HepG2 (cell line): ENCODE measurements around the gene NUP153. TPM values are rescaled to one million over a fixed set of nuclear protein-coding genes. Genes with fewer than 3 reads are reported as not detected.

Experiments
- ATM ChIP-seq: fragments of 450-650 bp; IDR thresholded peaks from 2 replicates; pipeline ENCODE4 v1.7.1; 2017; ENCODE audit warnings: mild to moderate bottlenecking, borderline replicate concordance
- ETV5 ChIP-seq: IDR thresholded peaks from 2 replicates; pipeline ENCODE4 v1.6.1; 2018; ENCODE audit warnings: missing biosample characterization, missing genetic modification reagents, inconsistent platforms, borderline replicate concordance
- HOXA7 ChIP-seq: sonication (generic); formaldehyde crosslinking; IDR thresholded peaks from 2 replicates; pipeline ENCODE4 v1.8.1; 2022; ENCODE audit warnings: mild to moderate bottlenecking, missing genetic modification reagents, moderate library complexity
- IRF2 ChIP-seq: IDR thresholded peaks from 2 replicates; pipeline ENCODE4 v1.6.1; 2018; ENCODE audit warnings: missing genetic modification reagents, missing compliant biosample characterization
- NFRKB ChIP-seq: fragments of 450-650 bp; IDR thresholded peaks from 2 replicates; pipeline ENCODE4 v1.6.1; 2017
- NR2F6 ChIP-seq, 2 experiments: IDR thresholded peaks; 2 replicates each; pipeline ENCODE4 v1.6.1; 2016; ENCODE audit warnings: antibody characterized with exemption in 1 of 2, mild to moderate bottlenecking in 1 of 2
- SIX4 ChIP-seq: sonication (generic); formaldehyde crosslinking; IDR thresholded peaks from 2 replicates; pipeline ENCODE4 v1.4.0; 2020; ENCODE audit warnings: missing genetic modification reagents
- SNAPC2 ChIP-seq: sonication (generic); formaldehyde crosslinking; IDR thresholded peaks from 2 replicates; pipeline ENCODE4 v1.8.1; 2022; ENCODE audit warnings: mild to moderate bottlenecking, missing genetic modification reagents
- TRIM24 ChIP-seq: sonication (generic); formaldehyde crosslinking; IDR thresholded peaks from 2 replicates; pipeline ENCODE4 v1.8.0; 2022; ENCODE audit warnings: mild to moderate bottlenecking, missing genetic modification reagents
- ZBTB43 ChIP-seq: sonication (generic); formaldehyde crosslinking; conservative IDR thresholded peaks from 2 replicates; pipeline ENCODE4 v1.4.0; 2020; ENCODE audit warnings: missing genetic modification reagents
- ZFP37 ChIP-seq: sonication (generic); formaldehyde crosslinking; IDR thresholded peaks from 2 replicates; pipeline ENCODE4 v1.4.0; 2020; ENCODE audit warnings: missing genetic modification reagents, borderline replicate concordance
- ZNF10 ChIP-seq: sonication (generic); formaldehyde crosslinking; IDR thresholded peaks from 2 replicates; pipeline ENCODE4 v1.4.0; 2020; ENCODE audit warnings: mild to moderate bottlenecking, low read depth, missing genetic modification reagents, borderline replicate concordance
- ZNF251 ChIP-seq: sonication (generic); formaldehyde crosslinking; IDR thresholded peaks from 2 replicates; pipeline ENCODE4 v1.9.0; 2021; ENCODE audit warnings: mild to moderate bottlenecking, missing genetic modification reagents
- ZNF292 ChIP-seq: sonication (generic); formaldehyde crosslinking; IDR thresholded peaks from 2 replicates; pipeline ENCODE4 v1.8.1; 2022; ENCODE audit warnings: mild to moderate bottlenecking, low read depth, missing genetic modification reagents, borderline replicate concordance
- ZNF570 ChIP-seq: sonication (generic); formaldehyde crosslinking; IDR thresholded peaks from 2 replicates; pipeline ENCODE4 v1.4.0; 2020; ENCODE audit warnings: mild to moderate bottlenecking, missing genetic modification reagents, borderline replicate concordance
- ZNF678 ChIP-seq: sonication (generic); formaldehyde crosslinking; IDR thresholded peaks from 2 replicates; pipeline ENCODE4 v1.4.0; 2020; ENCODE audit warnings: mild to moderate bottlenecking, missing genetic modification reagents
- ZNF703 ChIP-seq: sonication (generic); formaldehyde crosslinking; IDR thresholded peaks from 2 replicates; pipeline ENCODE4 v1.5.1; 2020; ENCODE audit warnings: missing genetic modification reagents, mild to moderate bottlenecking, moderate library complexity, borderline replicate concordance
- ZNF790 ChIP-seq: sonication (generic); formaldehyde crosslinking; IDR thresholded peaks from 2 replicates; pipeline ENCODE4 v1.8.0; 2022; ENCODE audit warnings: missing genetic modification reagents, mild to moderate bottlenecking, borderline replicate concordance
- polyA plus RNA-seq, 8 experiments: library from polyadenylated mRNA; depleted of rRNA in 3 of 8; stranded (reverse) in 7 of 8; unstranded in 1 of 8; fragments of >200 nt; fragmentation: Illumina TruSeq in 4 of 8; extraction: Trizol in 4 of 8; gene quantifications; 2 replicates each; pipeline versions ENCODE4 v1.2.1 to v1.2.3, GENCODE V29; 2011 to 2016; ENCODE audit warnings: low read depth in 4 of 8, missing spikeins in 1 of 8, mixed read lengths in 1 of 8; ENCODE audit not compliant: insufficient read depth in 1 of 8
- total RNA-seq, 5 experiments: library from RNA; depleted of rRNA; stranded (reverse); fragments of >200 nt; fragmentation: Illumina TruSeq; extraction: Trizol; gene quantifications; 2 replicates each; pipeline ENCODE4 v1.2.3, GENCODE V29; 2016; ENCODE audit warnings: low read depth in 1 of 5
- TF ChIP-seq, protein P1 (sequence below): sonication (generic); formaldehyde crosslinking; IDR thresholded peaks from 2 replicates; pipeline ENCODE4 v1.5.1; 2020; ENCODE audit warnings: missing genetic modification reagents, mild to moderate bottlenecking, borderline replicate concordance
- TF ChIP-seq, protein P2 (sequence below): sonication (generic); formaldehyde crosslinking; IDR thresholded peaks from 2 replicates; pipeline ENCODE4 v1.9.0; 2021; ENCODE audit warnings: missing genetic modification reagents, mild to moderate bottlenecking, borderline replicate concordance

Gene NUP153
- total and polyA plus RNA-seq, 2 of the 13 experiments (the other 11 are each of a cell fraction or from before 2014, with no cell fraction given) = 29.8 to 55.2 TPM

DNA sequence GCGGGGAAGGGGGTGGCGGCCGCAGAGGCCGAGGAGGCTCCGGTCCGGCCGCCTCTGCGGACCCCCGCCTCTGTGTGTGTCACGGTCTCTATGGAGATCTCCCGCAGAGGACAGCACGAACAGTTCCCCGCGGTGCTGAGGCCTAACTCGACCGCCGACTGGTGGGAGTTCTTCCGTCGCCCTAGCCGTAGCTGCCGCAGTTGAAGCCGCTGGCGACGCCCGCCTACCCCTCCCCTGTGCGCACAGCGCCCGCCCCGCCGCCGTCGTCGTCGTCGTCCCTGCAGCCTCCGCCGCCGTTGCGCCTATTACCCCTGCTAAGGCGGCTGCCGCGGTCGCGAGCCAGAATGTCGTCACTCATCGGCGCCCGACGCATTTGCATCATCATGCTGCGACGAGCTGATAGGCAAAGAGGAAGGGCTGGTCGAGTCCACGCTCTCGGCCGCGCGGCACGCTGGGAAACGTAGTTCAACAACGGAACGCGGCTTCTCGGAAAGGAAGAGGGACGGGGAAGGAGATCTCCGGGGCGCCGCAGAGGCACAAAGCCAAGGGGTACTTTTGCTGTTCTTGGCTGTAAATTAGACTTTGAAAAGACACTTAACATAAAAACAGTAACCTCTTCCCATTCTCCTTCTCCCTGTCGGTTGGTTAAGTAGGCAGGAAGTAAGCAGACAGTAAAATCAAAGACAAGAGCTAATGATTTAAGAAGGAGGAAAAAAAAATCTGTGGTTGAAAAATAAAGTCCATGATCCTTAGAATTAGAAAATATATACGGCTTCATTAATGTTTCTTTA is at the start of gene NUP153 (continued):
- TF ChIP-seq, protein P1, sequence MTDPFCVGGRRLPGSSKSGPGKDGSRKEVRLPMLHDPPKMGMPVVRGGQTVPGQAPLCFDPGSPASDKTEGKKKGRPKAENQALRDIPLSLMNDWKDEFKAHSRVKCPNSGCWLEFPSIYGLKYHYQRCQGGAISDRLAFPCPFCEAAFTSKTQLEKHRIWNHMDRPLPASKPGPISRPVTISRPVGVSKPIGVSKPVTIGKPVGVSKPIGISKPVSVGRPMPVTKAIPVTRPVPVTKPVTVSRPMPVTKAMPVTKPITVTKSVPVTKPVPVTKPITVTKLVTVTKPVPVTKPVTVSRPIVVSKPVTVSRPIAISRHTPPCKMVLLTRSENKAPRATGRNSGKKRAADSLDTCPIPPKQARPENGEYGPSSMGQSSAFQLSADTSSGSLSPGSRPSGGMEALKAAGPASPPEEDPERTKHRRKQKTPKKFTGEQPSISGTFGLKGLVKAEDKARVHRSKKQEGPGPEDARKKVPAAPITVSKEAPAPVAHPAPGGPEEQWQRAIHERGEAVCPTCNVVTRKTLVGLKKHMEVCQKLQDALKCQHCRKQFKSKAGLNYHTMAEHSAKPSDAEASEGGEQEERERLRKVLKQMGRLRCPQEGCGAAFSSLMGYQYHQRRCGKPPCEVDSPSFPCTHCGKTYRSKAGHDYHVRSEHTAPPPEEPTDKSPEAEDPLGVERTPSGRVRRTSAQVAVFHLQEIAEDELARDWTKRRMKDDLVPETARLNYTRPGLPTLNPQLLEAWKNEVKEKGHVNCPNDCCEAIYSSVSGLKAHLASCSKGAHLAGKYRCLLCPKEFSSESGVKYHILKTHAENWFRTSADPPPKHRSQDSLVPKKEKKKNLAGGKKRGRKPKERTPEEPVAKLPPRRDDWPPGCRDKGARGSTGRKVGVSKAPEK (CRISPR knock-in tag) = no peak
- TF ChIP-seq ZNF292 (CRISPR knock-in tag) (no peak; the same call in 1 of the 2 replicates), ETV5 (CRISPR knock-in tag) (peak; percentile 68; the same call in 1 of the 2 replicates), ZFP37 (CRISPR knock-in tag) (peak; percentile 91; the same call in 1 of the 2 replicates), NR2F6 (IDR thresholded peaks at IDR 0.05) (no peak), NR2F6 (CRISPR knock-in tag; IDR thresholded peaks at IDR 0.05) (peak; percentile 81; the same call in 1 of the 2 replicates), ZBTB43 (CRISPR knock-in tag) (peak; percentile 83), ZNF570 (CRISPR knock-in tag) (no peak; the same call in 1 of the 2 replicates), ZNF703 (CRISPR knock-in tag) (no peak), IRF2 (CRISPR knock-in tag) (peak; percentile 100), ATM (no peak), ZNF790 (CRISPR knock-in tag) (peak; percentile 93; the same call in 1 of the 2 replicates), ZNF10 (CRISPR knock-in tag) (no peak), SNAPC2 (peak; percentile 81), SIX4 (CRISPR knock-in tag) (peak; percentile 87), NFRKB (no peak), ZNF678 (CRISPR knock-in tag) (peak; percentile 67; the same call in 1 of the 2 replicates), ZNF251 (CRISPR knock-in tag) (no peak), TRIM24 (no peak), HOXA7 (CRISPR knock-in tag) (no peak)
- TF ChIP-seq, protein P2, sequence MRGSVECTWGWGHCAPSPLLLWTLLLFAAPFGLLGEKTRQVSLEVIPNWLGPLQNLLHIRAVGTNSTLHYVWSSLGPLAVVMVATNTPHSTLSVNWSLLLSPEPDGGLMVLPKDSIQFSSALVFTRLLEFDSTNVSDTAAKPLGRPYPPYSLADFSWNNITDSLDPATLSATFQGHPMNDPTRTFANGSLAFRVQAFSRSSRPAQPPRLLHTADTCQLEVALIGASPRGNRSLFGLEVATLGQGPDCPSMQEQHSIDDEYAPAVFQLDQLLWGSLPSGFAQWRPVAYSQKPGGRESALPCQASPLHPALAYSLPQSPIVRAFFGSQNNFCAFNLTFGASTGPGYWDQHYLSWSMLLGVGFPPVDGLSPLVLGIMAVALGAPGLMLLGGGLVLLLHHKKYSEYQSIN = peak; percentile 25; the same call in 1 of the 2 replicates
